Inferior parietal cortex (tissue), 1 donor: ENCODE results near the gene RAMP2.
"Not testable (repeated sequence)": the region's sequence is repeated elsewhere in the genome, so short reads cannot be mapped to it uniquely, and the experiment has no call there.

Experiments used
- DNase-seq: peaks from one replicate; pipeline ENCODE4 v3.0.0-alpha.2; 2016; ENCODE audit errors: extremely low spot score

Gene RAMP2

DNA sequence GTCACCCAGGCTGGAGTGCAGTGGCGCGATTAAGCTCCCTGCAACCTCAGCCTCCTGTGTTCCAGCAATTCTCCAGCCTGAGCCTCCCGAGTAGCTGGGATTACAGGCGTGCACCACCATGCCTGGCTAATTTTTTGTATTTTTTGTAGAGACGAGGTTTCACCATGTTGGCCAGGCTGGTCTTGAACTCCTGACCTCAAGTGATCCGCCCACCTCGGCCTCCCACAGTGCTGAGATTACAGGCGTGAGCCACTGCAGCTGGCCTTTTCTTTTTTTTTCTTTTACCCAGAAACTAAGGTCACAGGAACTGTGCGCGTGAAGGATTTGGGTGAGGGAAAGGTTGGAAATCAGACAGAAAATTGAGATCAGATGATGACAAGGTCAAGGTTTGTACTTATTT is 8.9 kb downstream of the RAMP2 start:
- not testable (repeated sequence) for DNase-seq

DNA sequence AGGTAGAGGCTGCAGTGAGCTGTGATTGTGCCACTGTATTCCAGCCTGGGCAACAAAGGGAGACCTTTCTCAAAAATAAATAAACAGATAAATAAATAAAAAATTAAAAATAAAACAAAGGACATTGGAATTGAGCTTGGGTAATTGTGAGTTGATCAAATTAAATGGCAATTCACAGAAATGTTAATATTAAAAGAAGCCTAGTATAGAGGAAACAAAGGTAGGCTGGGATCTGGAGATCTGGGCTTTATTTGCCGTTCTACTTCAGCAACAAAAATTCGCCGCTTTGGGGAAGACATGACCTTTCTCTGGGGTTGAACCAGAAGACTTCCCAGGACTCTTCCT is 11.9 kb downstream of the RAMP2 start:
- no peak for DNase-seq

DNA sequence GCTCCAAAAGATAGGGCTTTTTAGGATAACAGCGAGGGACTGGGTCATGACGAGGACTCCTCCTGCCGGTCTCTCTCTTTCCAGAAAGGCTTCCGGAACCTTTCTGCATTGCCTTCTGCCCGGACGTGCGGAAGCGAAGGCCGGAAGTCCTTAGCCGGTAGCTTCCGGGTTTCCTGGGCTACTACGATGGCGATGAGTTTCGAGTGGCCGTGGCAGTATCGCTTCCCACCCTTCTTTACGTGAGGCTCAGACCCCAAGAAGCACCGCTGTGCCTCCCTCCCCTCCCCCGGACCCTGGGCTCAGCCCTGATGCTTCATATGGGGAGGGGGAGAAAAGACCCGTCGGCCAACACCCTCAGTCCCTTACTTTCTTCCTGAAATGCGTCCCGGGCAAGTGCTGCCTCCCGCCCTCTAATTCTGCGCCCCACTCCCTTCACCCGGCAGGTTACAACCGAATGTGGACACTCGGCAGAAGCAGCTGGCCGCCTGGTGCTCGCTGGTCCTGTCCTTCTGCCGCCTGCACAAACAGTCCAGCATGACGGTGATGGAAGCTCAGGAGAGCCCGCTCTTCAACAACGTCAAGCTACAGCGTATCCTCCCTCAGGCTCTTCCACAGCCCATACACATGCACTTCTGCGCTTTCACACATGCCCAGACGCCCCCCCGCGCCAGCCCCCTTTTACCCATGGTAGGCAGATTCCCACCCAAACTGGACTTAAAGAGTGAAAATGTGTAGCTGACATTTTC is 12.4 kb downstream of the RAMP2 start, which contains the start of gene VPS25:
Gene VPS25 (plus strand): TSS at position 160 of the 746 bp plus-strand sequence. CDS start 27 bp downstream, at position 187.
- DNase-seq: peak; percentile 92

DNA sequence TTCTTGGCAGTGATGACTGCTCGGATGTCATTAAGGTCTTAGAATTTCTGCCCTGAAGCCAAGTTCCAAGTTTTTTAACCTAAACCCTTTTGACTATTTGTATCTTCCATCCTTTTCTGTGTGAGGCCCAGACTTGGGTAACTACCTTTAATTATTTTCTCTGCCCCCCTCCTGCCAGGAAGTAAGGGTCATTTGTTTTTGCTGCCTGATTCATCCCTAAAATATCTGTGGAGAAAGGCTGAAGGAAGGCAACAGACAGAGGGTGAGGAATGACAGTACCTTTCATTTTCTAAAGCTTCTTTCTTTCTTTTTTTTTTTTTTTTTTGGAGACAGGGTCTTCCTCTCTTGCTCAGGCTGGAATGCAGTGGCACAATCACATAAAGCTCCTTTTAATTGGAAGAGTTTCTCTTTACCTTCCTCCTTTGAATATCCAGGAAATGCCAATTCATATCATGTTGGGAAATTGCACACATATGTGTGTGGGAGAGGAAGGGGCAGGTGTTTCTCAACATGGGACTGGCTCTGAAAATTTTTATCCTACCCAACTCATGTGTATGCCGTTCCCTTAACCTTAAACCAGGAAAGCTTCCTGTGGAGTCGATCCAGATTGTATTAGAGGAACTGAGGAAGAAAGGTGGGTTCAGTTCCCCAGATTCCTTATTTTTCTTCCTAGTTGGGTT is 13.2 kb downstream of the RAMP2 start:
- DNase-seq: no peak

DNA sequence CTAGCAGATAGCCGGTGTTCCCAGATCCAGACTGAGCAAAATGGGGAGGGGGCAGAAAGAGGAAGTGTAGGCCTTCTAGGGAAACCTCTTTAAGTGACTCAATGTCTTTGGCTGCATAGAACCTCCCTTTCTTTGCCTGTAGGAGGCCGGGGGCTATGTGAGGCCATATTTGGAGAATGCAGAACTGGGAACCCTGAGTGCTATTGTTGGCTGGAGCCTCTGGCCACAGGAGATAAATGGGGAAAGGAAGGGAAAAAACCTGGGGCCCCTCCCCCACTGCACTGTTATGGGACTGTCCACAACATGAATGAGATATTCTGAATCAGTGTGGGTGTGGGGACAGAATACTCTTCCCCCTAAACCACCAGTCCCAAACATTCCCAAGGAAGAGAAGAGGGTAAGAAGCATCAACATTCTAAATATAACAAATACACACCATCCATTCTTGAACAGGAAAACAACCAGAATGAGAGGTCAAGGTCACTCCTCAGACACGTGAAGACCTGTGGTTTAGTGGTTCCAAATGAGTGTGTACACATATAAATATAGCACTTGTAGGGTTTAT is 14.6 kb downstream of the RAMP2 start:
- peak; percentile 4 for DNase-seq

DNA sequence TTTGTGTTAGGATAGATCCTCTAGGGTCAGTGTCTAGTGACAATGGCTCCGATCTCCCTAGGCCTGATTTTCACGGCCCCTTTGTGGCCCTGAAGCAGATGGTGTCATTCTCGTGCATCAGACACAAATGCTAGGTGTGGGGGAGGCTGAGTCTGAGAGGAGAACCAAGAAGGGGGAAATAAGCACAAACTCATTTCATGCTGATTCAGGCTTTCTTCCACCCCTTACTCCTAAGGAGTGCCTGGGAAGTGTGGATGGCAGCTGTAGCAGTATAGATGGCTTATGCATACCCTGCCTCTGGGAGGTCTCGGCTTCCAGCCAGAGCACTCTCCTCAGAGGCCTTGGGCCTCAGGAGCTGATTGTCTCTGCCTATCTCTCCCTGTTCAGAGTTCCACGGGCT is 17.5 kb downstream of the RAMP2 start:
- DNase-seq: no peak

DNA sequence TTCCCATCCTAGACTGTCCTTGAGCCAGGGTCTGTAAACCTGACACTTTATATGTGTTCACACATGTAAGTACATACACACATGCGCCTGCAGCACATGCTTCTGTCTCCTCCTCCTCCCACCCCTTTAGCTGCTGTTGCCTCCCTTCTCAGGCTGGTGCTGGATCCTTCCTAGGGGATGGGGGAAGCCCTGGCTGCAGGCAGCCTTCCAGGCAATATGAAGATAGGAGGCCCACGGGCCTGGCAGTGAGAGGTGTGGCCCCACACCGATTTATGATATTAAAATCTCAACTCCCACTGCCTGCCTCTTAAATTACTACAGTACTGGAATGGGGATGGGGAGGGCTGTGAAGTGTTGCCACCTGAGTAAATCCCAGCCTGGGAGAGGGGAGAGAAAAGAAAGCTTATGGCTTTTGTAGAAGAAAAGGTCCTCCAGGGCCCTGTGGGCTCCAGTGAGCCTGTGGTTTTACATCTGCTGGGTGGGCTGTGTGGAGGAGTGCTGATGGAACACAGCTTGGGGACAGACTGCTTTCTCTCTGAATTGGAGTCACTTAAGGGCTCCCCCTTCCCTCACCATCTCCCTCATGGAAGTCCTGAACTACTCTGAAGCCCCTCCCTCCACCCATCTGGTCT is 18.4 kb downstream of the RAMP2 start:
- no peak for DNase-seq

DNA sequence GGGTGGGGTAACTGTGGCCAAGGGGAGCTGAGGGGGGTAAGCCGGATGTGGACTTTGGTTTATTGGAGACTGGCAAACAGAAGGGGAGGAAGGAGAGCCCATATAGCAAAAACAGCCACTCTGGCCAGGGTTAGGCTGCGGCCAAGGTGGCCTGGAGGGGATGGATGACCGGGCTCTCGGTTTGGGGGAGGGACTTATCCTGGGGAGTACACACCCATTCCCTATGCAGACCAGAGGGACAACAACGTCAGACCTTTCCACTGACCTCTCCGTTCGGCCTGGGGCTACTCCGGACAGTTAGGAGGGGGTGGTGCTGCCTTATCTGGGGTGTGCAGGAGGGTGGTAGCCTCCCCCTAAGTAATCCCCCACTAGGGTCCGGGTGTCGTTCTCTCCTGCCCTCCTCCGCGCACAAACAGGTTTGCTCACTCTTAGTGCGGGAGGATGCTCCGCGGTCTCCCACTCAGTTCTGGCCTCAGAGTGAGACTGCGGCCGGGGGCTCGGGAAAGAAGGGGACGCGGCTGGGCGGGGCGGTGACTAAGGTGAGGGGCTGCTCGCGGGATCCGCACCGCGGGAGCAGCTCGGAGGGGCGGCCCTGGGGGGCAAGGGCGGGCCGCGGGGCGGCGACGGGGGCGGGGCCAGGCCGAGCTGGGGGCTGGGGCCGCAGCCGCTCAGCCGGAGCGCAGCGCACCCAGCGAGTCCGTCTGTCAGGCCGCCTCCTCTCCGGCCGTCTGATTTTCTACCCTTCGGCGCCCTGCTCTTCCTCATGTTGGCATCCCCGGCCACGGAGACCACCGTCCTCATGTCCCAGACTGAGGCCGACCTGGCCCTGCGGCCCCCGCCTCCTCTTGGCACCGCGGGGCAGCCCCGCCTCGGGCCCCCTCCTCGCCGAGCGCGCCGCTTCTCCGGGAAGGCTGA is 19.2 kb downstream of the RAMP2 start, which contains the start of gene WNK4:
Gene WNK4 (plus strand): TSS at position 675 of the 915 bp plus-strand sequence. CDS start 89 bp downstream, at position 764.
- peak; percentile 11 for DNase-seq

DNA sequence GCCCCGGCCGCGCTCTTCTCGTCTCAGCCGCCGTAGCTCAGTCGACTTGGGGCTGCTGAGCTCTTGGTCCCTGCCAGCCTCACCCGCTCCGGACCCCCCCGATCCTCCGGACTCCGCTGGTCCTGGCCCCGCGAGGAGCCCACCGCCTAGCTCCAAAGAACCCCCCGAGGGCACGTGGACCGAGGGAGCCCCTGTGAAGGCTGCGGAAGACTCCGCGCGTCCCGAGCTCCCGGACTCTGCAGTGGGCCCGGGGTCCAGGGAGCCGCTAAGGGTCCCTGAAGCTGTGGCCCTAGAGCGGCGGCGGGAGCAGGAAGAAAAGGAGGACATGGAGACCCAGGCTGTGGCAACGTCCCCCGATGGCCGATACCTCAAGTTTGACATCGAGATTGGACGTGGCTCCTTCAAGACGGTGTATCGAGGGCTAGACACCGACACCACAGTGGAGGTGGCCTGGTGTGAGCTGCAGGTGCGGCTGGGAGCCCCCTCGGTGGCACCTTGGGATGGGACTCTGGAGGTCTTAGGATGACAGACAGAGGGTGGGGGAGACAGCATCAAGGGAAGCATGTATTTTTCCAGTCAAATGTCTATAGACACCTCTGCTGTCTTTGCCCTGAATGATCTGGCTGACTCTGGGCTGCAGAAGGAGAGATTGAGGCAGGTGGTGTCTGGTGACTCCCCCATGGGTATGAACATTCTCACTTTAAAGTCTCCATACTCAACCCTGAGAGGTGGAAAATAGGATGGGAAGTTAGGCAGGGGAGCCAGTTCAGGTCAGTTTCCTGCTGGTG is 20.0 kb downstream of the RAMP2 start:
- DNase-seq: no peak

DNA sequence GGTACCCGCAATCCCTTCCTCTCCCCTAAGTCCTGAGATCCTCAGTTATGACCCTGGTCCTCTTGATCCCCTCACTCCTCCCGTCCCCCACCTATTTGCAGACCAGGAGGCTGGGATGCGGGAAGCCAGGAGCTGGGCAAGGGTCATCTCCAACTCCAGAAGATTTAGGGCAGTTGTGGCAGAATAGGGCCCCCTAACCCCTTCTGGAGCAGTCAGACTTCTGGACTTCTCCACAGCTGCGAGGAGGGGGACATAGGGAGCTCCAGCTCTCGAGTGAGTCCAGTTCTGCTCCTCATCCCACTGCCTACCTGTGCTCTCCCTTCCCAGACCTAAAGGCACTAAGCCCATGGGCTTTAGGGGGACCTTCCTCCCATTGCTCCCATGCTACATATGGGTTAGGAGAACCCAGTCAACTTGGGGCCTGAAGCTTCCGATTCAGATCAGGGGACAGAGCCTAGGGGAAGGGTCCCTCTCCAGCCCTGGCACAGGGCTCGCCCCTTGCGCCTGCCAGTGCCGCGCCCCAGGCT is 20.7 kb downstream of the RAMP2 start:
- DNase-seq: no peak

DNA sequence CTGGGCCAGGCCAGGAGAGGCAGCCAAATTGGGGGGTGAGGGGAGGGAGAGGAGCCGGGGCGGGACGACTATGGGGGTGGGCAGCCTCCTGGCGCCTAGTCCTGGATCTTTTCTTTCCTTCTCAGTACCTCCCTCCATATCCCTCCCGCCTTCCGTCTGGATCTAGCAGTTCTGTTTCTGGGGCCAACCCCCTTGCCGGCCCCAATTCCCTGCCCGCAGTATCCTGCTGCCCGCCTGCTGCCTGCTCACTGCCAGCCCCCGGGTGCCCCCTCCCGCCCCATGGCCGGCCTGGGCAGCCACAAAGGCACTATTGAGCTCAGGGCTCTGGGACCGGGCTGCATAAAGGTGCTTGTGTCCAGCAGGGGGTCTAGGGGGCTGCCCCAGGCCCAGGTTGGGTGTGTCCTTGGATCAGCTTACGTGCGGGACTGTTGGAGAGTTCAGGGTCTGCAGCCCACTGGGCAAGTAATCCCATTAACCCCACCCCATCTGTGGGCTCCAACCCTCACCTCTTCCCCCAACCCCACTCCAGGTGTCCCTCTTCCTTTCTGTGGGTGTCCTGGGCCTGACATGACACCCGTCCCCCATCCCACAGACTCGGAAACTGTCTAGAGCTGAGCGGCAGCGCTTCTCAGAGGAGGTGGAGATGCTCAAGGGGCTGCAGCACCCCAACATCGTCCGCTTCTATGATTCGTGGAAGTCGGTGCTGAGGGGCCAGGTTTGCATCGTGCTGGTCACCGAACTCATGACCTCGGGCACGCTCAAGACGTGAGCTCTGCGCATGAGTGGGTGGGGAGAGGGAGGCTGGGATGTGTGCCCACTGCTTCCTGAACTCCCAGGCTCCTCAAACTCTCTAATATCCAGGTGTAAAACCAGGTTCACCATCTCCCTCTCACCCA is 21.4 kb downstream of the RAMP2 start:
- no peak for DNase-seq

DNA sequence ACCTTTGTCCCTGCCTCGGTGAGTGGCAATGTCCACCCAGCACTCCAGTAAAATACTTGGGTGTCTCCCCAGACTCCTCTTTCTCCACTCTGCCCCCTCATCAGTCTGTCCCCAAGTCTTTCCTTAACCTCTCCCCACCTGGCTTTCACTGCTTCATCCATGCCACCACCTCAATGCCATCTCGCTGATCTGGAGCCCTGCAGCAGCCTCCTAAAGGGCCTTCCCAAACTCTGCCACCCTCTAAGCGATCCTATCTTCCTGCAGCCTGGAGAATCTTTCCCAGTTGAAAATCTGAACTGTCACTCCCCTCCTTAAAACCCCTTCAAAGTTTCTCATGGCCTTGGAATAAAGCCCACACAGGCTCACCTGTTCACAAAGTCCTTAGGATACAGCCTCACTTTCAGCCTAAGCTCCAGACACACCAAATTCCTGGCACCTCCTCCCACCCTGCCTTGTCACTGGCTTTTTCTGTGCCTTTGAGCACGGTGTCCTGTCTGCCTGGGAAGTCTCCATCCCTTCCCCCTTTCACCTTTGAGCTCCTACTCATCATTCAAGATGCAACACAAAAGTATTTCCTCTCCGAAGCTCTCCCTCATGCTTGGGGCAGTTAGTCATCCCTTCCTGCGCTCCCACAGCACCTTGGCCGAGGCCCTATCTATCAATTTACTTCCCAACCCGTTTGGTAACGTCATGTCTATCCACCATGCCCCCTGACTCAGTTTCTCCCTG is 22.2 kb downstream of the RAMP2 start:
- DNase-seq: no peak

DNA sequence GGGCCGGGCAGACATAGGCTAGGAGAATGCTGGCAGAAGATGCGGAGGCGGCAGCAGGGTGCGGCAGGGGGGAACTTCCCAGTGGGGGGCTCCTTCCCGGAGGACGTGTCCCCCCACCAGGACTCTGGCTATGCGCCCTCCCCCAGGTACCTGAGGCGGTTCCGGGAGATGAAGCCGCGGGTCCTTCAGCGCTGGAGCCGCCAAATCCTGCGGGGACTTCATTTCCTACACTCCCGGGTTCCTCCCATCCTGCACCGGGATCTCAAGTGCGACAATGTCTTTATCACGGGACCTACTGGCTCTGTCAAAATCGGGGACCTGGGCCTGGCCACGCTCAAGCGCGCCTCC is 22.7 kb downstream of the RAMP2 start:
- no peak for DNase-seq

DNA sequence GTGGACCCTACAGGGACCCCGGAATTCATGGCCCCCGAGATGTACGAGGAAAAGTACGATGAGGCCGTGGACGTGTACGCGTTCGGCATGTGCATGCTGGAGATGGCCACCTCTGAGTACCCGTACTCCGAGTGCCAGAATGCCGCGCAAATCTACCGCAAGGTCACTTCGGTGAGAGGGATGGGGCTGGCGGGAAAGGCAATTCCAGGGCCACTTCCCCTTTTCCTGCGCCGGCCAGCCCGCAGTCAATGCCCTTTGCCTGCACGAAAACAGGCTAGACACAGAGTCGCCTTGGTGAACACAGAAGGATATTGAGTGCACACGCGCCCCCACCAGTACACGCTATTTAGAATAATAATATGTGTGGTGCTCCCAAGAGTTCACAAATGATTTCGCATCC is 23.4 kb downstream of the RAMP2 start:
- no peak for DNase-seq

DNA sequence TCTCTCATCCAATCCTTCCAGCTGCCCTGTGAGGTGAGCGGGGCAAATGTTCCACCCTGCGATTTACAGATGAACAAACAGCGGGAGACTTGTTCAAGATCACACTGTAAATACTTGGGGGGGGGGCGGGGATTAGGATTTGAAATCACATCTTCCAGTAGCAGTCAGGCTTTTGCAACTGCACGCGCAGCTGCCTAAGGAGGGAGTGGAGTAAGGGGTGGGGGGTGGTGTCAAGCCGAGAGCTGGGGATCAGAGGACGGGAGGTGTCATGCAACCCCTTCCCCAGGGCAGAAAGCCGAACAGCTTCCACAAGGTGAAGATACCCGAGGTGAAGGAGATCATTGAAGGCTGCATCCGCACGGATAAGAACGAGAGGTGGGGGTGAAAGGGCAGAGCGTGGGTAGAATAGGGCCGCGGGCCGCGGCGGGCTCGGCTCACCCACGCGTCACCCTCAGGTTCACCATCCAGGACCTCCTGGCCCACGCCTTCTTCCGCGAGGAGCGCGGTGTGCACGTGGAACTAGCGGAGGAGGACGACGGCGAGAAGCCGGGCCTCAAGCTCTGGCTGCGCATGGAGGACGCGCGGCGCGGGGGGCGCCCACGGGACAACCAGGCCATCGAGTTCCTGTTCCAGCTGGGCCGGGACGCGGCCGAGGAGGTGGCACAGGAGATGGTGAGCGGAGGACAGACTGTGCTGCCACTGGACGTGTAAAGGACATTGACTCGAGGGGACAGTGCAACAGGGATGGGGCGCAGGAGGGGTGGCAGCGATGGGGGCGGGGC is 24.0 kb downstream of the RAMP2 start:
- no peak for DNase-seq

DNA sequence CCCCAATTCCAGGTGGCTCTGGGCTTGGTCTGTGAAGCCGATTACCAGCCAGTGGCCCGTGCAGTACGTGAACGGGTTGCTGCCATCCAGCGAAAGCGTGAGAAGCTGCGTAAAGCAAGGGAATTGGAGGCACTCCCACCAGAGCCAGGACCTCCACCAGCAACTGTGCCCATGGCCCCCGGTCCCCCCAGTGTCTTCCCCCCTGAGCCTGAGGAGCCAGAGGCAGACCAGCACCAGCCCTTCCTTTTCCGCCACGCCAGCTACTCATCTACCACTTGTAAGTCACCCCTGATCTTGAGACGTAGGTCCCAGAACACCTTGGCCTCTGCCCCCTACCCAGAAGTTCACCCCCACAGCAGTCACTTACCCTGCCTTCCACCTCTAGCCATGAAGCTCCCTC is 26.2 kb downstream of the RAMP2 start:
- DNase-seq: no peak

DNA sequence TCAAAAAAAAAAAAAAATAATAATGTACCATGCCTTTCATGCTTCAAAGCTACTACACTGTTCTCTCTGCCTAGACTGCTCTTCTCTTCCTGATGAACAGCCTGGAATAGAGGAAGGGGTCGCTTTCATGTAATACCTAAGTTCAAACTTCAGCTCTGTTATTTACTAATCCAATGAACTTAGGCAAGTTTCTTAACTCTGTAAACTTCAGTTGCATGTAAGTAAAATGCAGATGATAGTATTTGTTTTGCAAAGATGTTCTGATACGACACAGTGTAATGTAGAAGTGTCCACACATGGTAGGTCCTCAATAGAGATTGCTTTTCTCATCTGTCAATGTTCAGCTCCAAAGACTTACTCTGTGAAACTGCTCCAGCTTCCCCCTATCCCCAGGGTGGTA is 30.9 kb downstream of the RAMP2 start:
- no peak for DNase-seq

DNA sequence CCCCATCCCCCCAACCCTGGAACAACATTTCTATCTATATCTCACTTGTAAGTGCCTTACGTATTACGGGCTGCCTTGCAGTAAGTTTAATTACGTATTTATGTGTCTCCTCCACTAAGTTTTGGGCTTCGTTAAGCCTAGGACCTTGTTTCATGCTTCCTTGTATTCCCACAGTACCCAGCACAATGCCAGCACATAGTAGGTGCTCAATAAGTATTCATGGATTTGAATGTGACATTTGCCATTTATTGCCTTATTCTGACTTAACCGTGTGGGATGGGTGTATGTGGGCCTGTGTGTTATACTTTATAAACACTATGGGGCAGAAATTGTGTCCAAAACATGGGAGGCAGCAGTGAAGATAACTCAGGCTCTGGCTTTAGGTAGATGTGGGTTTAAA is 31.5 kb downstream of the RAMP2 start:
- no peak for DNase-seq
